K562 (cell line): ENCODE measurements around the gene C4orf54. TPM values are rescaled to one million over a fixed set of nuclear protein-coding genes. Genes with fewer than 3 reads are reported as not detected.

Experiments
- polyA plus RNA-seq, 8 experiments: library from polyadenylated mRNA; depleted of rRNA in 4 of 8; stranded (reverse) in 5 of 8; unstranded in 3 of 8; fragments of >200 nt; fragmentation: Nextera tagmentation in 2 of 8; fragmentation: Illumina TruSeq in 1 of 8; extraction: Ambion mirVana in 2 of 8; extraction: Trizol in 1 of 8; gene quantifications; 2 replicates each; pipeline versions ENCODE4 v1.2.1 to v1.2.3, GENCODE V29; 2011 to 2014; ENCODE audit warnings: inconsistent platforms in 1 of 8, missing spikeins in 1 of 8
- total RNA-seq, 7 experiments: library from RNA; depleted of rRNA in 6 of 7; stranded (reverse); fragments of >200 nt in 6 of 7; fragmentation: Illumina TruSeq in 2 of 7; extraction: Trizol in 2 of 7; gene quantifications; 2 replicates each; pipeline versions ENCODE4 v1.2.1 to v1.2.3, GENCODE V29; 2011 to 2021; ENCODE audit warnings: low replicate concordance in 1 of 7

Gene C4orf54
- total and polyA plus RNA-seq, 9 of the 15 experiments (the other 6 are each of a cell fraction or from before 2014, with no cell fraction given): not detected

Other genes starting within 250 kb of the C4orf54 start
- gene ADH7, start 222.5 kb downstream of the C4orf54 start, total RNA-seq (2014; rRNA removed): not detected in 2 replicates
- not detected in 2 replicates for gene ADH7, start 222.5 kb downstream of the C4orf54 start, total RNA-seq (2014; rRNA removed; fragmentation: Illumina TruSeq; extraction: Trizol)
- not detected in 2 replicates for gene ADH7, start 222.5 kb downstream of the C4orf54 start, total RNA-seq (2015; rRNA removed; fragmentation: Illumina TruSeq; extraction: Trizol)
- not detected in 2 replicates for gene ADH7, start 222.5 kb downstream of the C4orf54 start, total RNA-seq (2021)
- gene ADH7, start 222.5 kb downstream of the C4orf54 start, polyA plus RNA-seq (2011; rRNA removed): not detected in 2 replicates
- not detected in 2 replicates for gene ADH7, start 222.5 kb downstream of the C4orf54 start, polyA plus RNA-seq (2014; fragmentation: Illumina TruSeq; extraction: Trizol)
- not detected for gene ADH7, start 222.5 kb downstream of the C4orf54 start, polyA plus RNA-seq (2014; fragmentation: Nextera tagmentation; extraction: Ambion mirVana)
- not detected in 2 replicates for gene ADH7, start 222.5 kb downstream of the C4orf54 start, polyA plus RNA-seq (2014; rRNA removed)
- gene C4orf17, start 146.8 kb downstream of the C4orf54 start, total RNA-seq (2014; rRNA removed): not detected in 2 replicates
- not detected in 2 replicates for gene C4orf17, start 146.8 kb downstream of the C4orf54 start, total RNA-seq (2014; rRNA removed; fragmentation: Illumina TruSeq; extraction: Trizol)
- not detected in 2 replicates for gene C4orf17, start 146.8 kb downstream of the C4orf54 start, total RNA-seq (2015; rRNA removed; fragmentation: Illumina TruSeq; extraction: Trizol)
- gene C4orf17, start 146.8 kb downstream of the C4orf54 start, total RNA-seq (2021): not detected in 2 replicates
- gene C4orf17, start 146.8 kb downstream of the C4orf54 start, polyA plus RNA-seq (2011; rRNA removed): not detected in 2 replicates
- not detected in 2 replicates for gene C4orf17, start 146.8 kb downstream of the C4orf54 start, polyA plus RNA-seq (2014; fragmentation: Illumina TruSeq; extraction: Trizol)
- gene C4orf17, start 146.8 kb downstream of the C4orf54 start, polyA plus RNA-seq (2014; fragmentation: Nextera tagmentation; extraction: Ambion mirVana): not detected
- not detected in 2 replicates for gene C4orf17, start 146.8 kb downstream of the C4orf54 start, polyA plus RNA-seq (2014; rRNA removed)
- gene TRMT10A, start 93.8 kb downstream of the C4orf54 start, total RNA-seq (2014; rRNA removed): 9.1 and 9.4 TPM in 2 replicates
- gene TRMT10A, start 93.8 kb downstream of the C4orf54 start, total RNA-seq (2014; rRNA removed; fragmentation: Illumina TruSeq; extraction: Trizol): 12.9 and 14.4 TPM in 2 replicates
- 12.6 and 12.7 TPM in 2 replicates for gene TRMT10A, start 93.8 kb downstream of the C4orf54 start, total RNA-seq (2015; rRNA removed; fragmentation: Illumina TruSeq; extraction: Trizol)
- gene TRMT10A, start 93.8 kb downstream of the C4orf54 start, total RNA-seq (2021): 6.5 and 7.7 TPM in 2 replicates
- 7.2 and 9.7 TPM in 2 replicates for gene TRMT10A, start 93.8 kb downstream of the C4orf54 start, polyA plus RNA-seq (2011; rRNA removed)
- gene TRMT10A, start 93.8 kb downstream of the C4orf54 start, polyA plus RNA-seq (2014; fragmentation: Illumina TruSeq; extraction: Trizol): 11.1 and 13.8 TPM in 2 replicates
- 10 to 100 TPM; 13.1 to 16.1 TPM for gene TRMT10A, start 93.8 kb downstream of the C4orf54 start, polyA plus RNA-seq (2014; fragmentation: Nextera tagmentation; extraction: Ambion mirVana)
- 9.0 and 10.6 TPM in 2 replicates for gene TRMT10A, start 93.8 kb downstream of the C4orf54 start, polyA plus RNA-seq (2014; rRNA removed)
- gene MTTP, start 83.0 kb downstream of the C4orf54 start, total RNA-seq (2014; rRNA removed): not detected in 2 replicates
- gene MTTP, start 83.0 kb downstream of the C4orf54 start, total RNA-seq (2014; rRNA removed; fragmentation: Illumina TruSeq; extraction: Trizol): 0.06 and 0.29 TPM in 2 replicates
- gene MTTP, start 83.0 kb downstream of the C4orf54 start, total RNA-seq (2015; rRNA removed; fragmentation: Illumina TruSeq; extraction: Trizol): 0.22 TPM in 1 of 2 replicates, not detected in the other
- gene MTTP, start 83.0 kb downstream of the C4orf54 start, total RNA-seq (2021): 0.04 and 0.40 TPM in 2 replicates
- gene MTTP, start 83.0 kb downstream of the C4orf54 start, polyA plus RNA-seq (2011; rRNA removed): not detected in 2 replicates
- gene MTTP, start 83.0 kb downstream of the C4orf54 start, polyA plus RNA-seq (2014; fragmentation: Illumina TruSeq; extraction: Trizol): 0.04 TPM in 1 of 2 replicates, not detected in the other
- gene MTTP, start 83.0 kb downstream of the C4orf54 start, polyA plus RNA-seq (2014; fragmentation: Nextera tagmentation; extraction: Ambion mirVana): under 1 TPM; 0.01 to 0.03 TPM
- gene MTTP, start 83.0 kb downstream of the C4orf54 start, polyA plus RNA-seq (2014; rRNA removed): 0.01 TPM in 1 of 2 replicates, not detected in the other
- gene DAPP1, start 159.0 kb upstream of the C4orf54 start, total RNA-seq (2014; rRNA removed): 1.1 and 2.2 TPM in 2 replicates
- gene DAPP1, start 159.0 kb upstream of the C4orf54 start, total RNA-seq (2014; rRNA removed; fragmentation: Illumina TruSeq; extraction: Trizol): 4.0 and 5.2 TPM in 2 replicates
- gene DAPP1, start 159.0 kb upstream of the C4orf54 start, total RNA-seq (2015; rRNA removed; fragmentation: Illumina TruSeq; extraction: Trizol): 3.7 and 4.2 TPM in 2 replicates
- gene DAPP1, start 159.0 kb upstream of the C4orf54 start, total RNA-seq (2021): 2.0 and 2.2 TPM in 2 replicates
- gene DAPP1, start 159.0 kb upstream of the C4orf54 start, polyA plus RNA-seq (2011; rRNA removed): 1.4 and 1.9 TPM in 2 replicates
- gene DAPP1, start 159.0 kb upstream of the C4orf54 start, polyA plus RNA-seq (2014; fragmentation: Illumina TruSeq; extraction: Trizol): 3.1 and 3.6 TPM in 2 replicates
- gene DAPP1, start 159.0 kb upstream of the C4orf54 start, polyA plus RNA-seq (2014; fragmentation: Nextera tagmentation; extraction: Ambion mirVana): 1 to 10 TPM; 6.4 to 7.2 TPM
- 2.9 and 3.4 TPM in 2 replicates for gene DAPP1, start 159.0 kb upstream of the C4orf54 start, polyA plus RNA-seq (2014; rRNA removed)
- 17.9 and 22.5 TPM in 2 replicates for gene LAMTOR3, start 236.6 kb upstream of the C4orf54 start, total RNA-seq (2014; rRNA removed)
- gene LAMTOR3, start 236.6 kb upstream of the C4orf54 start, total RNA-seq (2014; rRNA removed; fragmentation: Illumina TruSeq; extraction: Trizol): 58.0 and 65.7 TPM in 2 replicates
- 53.0 and 59.4 TPM in 2 replicates for gene LAMTOR3, start 236.6 kb upstream of the C4orf54 start, total RNA-seq (2015; rRNA removed; fragmentation: Illumina TruSeq; extraction: Trizol)
- gene LAMTOR3, start 236.6 kb upstream of the C4orf54 start, total RNA-seq (2021): 38.4 and 40.1 TPM in 2 replicates
- 61.8 and 85.7 TPM in 2 replicates for gene LAMTOR3, start 236.6 kb upstream of the C4orf54 start, polyA plus RNA-seq (2011; rRNA removed)
- 53.3 and 70.7 TPM in 2 replicates for gene LAMTOR3, start 236.6 kb upstream of the C4orf54 start, polyA plus RNA-seq (2014; fragmentation: Illumina TruSeq; extraction: Trizol)
- gene LAMTOR3, start 236.6 kb upstream of the C4orf54 start, polyA plus RNA-seq (2014; fragmentation: Nextera tagmentation; extraction: Ambion mirVana): 100 to 1,000 TPM; 136 to 146 TPM
- 38.3 and 41.9 TPM in 2 replicates for gene LAMTOR3, start 236.6 kb upstream of the C4orf54 start, polyA plus RNA-seq (2014; rRNA removed)